Umbilical cord (tissue), 2 donors: ENCODE measurements around the gene RBM34. TPM values are rescaled to one million over a fixed set of nuclear protein-coding genes. Genes with fewer than 3 reads are reported as not detected.

Experiments
- DNase-seq: peaks from one replicate; pipeline ENCODE4 v3.0.0-alpha.2; 2015; ENCODE audit warnings: low spot score
- total RNA-seq: library from RNA; depleted of rRNA; stranded (reverse); fragments of >200 nt; gene quantifications from one replicate; pipeline ENCODE4 v1.2.3, GENCODE V29; 2014; ENCODE audit warnings: low replicate concordance; ENCODE audit not compliant: insufficient read depth

RBM34 gene
- total RNA-seq, 1 donor from 2014 or later = 36.6 TPM

DNA sequence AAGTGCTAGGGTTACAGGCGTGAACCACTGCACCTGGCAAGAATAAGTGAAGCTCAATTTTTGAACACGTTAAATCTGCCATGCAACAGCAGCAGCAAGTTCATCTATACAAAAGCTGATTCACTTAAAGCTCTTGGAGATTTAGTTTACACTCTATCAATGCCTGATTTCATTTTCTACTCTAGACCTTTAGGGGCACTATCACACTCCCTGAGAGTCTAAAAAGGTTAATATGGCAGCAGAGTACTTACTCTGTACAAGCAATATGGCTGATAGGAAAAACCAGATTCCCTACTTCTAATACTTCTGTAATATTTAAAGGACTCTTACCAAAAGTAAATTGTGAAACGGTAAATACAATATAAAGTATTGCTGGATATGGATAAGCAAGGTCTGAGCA, 4.8 kb downstream of the RBM34 start:
- no peak for DNase-seq

DNA sequence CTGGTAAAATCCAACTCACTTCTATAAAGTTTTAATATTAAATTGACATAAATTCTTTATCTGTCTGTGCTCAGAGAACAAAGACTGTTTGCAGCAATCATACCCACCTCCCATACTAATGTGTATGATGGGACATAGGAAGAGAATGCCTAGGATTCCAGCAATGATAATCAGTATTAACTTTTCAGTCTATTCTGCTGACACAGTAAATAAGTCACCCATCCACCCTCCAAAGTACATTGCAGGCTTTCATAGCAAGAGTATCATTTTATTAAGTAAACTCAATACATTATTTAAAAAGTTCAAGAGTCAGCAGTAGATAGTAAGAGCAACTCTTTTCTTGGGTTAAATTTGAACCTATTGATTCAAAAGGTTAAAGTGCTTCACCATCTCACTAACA, 8.8 kb downstream of the RBM34 start:
- no peak for DNase-seq

DNA sequence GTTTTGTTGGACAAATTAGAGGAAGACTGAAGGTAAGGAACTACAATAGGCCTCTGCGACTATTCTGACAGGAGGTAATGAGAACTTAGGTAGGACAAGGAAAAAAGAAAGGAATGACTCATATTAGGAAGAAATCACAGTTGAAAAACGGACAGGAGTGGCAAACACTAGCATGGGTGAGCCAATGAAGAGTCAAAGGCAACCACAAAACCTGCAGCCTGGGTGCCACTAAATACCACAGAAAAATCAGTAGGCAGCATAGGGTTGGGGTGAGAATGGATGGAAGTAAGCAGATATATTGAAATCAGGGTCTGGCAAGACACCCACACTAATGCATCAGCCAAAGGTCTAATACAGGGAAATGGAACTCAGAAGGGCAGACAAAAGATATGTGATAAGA, 10.0 kb downstream of the RBM34 start:
- no peak for DNase-seq

DNA sequence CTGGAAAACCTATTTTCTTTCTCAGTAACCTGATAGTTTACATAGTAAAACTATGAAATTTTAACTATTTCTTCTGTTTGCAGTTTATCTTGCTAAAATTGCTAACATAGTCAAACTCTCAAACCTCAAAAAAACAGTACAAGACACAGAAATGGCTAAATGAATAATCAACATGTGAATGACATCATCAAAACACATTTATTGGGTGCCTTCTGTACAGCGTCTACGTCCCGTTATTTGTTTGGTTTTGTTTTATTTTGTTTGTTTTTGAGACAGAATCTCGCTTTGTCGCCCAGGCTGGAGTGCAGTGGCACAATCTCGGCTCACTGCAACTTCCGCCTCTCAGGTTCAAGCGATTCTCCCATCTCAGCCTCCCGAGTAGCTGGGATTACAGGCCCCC, 11.2 kb downstream of the RBM34 start:
- no peak for DNase-seq

DNA sequence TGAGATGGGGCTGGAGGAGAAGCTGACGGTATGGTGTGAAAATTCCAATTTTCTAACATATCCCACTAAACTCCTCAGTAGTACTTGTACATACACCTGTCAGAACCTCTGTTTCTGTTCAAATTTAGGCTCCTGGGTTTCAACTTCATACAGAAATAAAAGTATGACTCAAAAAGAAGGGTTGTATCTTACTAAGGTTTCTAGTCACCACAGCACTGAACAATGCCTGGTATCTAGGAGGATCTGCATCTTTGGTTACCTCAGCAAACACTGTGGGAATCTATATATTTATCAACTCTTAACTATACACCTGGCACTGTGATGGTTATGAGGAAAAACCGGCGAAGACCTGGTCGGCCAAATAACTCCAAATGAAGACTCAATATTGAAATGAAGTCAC, 13.8 kb downstream of the RBM34 start:
- DNase-seq = no peak

DNA sequence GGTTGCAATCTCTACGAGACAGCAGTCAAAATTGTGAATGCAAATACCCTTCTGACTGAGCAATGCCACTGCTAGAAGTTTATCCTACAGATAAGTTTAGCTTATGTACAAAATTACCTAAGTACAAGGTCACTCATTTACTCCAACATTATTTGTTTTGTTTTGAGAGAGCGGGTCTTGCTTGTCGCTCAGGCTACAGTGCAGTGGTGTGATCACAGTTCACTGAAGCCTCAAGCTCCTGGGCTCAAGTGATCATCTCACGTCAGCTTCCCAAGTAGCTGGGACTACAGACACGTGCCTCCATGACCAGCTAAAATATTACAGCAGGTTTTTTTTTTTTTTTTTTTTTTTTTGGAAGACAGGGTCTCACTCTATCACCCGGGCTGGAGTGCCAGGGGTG, 15.4 kb downstream of the RBM34 start:
- no peak for DNase-seq

DNA sequence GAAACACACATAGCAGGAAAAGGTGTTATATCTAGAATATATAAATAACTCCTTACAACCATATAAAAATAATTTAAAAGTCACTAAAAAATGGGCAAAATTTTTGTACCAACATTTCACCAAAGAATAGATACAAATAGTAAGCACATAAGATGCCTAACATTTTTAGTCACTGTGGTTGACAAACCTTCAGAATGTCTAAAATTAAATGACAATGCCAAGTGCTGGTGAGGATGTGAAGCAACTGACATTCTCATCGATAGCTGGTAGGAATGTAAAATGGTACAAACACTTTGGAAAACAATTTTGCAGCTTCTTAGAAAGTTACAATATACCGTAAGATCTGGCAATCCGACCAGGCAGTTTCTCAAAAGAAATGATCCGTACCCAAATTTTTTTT, 18.1 kb downstream of the RBM34 start:
- DNase-seq = no peak

DNA sequence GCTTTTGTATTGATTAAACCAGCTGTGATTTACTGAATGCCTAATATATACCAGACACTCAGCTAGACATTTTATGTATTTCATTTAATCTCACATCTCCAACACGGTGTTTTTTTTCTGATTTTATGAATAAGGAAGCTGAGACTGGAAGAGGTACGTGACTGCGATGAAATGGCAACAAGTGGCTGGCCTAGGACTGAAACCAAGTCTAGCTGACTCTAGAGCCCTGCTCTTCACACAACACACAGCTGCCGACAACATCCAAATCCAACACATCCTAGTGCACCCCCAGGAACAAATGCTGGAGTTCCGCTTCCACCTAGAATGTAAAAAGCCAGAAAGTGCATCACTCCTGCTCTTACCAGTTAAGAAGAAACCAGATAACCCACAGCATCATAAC, 21.7 kb downstream of the RBM34 start:
- no peak for DNase-seq

DNA sequence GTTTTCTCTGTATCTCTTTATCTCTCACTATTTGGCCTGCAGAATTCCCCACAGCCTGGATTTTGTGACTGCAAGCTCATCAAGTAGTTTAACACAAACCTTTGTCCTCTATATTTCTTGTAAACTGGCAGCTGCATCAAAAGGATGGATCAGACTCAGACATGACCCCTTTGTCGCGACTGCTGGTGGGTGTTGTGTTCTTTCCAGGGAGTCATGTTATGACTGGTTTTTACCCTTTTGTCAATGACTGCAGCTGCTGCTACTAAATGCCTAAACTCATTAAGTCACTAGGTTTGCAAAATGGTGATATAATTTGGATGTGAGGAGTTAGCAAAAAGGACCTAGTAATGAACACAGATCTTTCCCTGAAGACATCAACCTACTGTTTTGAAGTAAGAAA, 22.2 kb downstream of the RBM34 start:
- DNase-seq = no peak

DNA sequence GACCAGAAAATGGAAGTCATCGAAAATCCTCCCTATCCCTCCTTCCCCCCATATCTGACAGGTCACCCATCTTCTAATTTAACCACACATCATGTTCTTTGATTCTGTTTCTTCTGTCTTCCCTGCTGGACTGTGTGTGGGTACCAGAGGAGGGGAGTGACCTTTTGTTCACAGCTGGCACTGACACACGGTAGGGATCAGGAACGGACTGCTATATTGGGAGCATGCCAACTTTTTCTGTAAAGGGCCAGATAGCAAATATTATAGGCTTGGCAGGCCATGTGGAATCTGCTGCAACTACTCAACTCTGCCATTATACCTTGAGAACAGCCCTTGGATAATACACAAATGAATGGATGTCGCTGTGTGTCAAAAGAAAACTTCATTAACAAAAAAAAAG, 24.9 kb downstream of the RBM34 start:
- DNase-seq = no peak

DNA sequence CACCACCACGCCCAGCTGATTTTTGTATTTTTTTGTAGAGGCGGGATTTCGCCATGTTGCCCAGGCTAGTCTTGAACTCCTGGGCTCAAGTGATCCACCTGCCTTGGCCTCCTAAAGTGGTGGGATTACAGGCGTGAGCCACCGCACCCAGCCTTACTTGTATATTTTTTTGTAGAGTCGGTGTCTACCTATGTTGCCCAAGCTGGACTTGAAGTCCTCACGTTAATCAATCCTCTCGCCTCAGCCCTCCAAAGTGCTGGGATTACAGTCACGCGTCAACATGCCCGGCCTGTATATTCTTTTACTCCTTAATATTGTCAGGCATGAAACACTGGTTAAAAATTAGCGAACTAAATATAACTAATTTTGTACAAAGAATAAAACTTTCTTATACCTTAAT, 26.9 kb downstream of the RBM34 start:
- no peak for DNase-seq

DNA sequence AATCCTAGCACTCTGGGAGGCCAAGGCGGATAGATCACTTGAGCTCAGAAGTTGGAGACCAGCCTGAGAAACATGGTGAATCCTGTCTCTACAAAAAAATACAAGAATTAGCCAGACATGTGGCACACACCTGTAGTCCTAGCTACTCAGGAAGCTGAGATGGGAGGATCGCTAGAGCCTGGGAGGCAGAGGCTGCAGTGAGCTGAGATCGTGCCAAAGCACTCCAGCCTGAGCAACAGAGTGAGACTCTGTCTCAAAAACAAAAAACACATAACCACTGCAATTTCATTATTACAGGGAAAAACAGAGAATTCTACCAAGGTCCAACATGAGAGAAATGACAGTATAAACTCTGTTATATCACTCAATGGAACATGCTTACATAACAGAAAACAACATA, 28.0 kb downstream of the RBM34 start:
- no peak for DNase-seq

DNA sequence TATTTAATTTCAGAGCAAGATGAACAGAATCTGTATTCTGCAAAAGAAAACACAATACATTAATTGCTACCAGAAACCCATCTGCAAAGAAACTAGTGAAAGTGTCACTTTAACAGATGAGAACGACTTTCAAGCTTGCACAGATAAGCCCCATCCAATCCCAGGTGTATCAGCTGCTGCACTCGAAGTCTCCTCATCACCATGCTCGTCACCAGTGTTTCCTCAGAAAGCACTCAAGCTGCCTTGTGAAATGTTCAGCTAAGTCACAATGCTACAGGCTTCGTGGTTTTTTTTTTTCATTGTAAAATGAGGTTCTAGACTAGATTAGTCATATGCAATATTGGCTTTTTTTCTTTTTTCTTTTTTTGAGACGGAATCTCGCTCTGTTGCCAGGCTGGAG, 29.1 kb downstream of the RBM34 start:
- no peak for DNase-seq

DNA sequence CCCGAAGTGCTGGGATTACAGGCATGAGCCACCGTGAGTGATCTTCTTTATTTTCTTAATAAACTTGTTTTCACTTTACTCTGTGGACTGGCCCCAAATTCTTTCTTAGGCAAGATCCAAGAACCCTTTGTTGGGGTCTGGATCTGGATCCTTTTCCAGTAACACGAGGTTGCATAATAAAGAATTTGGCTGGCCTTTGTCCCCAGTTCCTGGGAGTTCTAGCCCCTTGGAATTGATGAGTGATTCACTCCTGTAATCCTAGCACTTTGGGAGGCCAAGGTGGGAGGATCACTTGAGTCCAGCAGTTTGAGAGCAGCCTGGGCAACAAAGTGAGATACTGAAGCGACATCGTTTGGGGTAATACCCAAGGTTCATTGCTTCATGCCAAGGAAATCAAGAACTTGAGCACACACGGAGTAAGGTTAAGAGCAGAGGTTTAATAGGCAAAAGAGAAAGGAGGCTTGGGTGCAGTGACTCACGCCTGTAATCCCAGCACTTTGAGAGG, 30.2 kb downstream of the RBM34 start:
- no peak for DNase-seq

DNA sequence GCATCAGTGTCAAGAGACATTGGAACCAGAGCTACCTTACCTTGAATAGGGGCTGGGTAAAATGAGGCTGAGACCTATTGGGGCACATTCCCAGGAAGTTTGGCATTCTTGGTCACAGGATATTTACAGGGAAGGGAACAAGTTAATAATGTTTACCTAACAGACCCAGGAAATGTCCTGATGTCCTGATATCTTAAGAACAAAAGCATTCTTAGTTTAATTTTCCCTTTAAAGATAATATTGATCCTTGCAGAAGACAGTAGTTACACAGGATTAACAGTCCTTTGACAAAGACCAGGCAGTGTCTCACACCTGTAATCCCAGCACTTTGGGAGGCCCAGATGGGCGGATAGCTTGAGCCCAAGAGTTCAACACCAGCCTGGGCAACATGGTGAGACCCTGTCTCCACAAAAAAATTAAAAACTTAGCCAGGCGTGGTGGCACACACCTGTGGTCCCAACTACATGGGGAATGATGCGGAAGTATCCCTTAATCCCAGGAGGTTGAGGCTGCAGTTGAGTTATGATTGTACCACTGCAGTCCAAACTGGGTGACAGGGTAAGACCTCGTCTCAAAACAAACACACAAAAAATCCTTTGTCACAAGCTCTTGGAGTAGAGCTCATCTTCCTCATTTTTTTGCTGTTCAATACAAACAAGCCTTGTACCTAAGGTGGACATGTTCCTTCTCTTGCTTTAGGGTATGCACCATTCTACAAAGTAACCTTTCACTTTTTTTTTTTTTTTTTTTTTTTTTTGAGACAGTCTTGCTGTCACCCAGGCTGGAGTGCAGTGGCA, 31.1 kb downstream of the RBM34 start:
- DNase-seq = no peak

DNA sequence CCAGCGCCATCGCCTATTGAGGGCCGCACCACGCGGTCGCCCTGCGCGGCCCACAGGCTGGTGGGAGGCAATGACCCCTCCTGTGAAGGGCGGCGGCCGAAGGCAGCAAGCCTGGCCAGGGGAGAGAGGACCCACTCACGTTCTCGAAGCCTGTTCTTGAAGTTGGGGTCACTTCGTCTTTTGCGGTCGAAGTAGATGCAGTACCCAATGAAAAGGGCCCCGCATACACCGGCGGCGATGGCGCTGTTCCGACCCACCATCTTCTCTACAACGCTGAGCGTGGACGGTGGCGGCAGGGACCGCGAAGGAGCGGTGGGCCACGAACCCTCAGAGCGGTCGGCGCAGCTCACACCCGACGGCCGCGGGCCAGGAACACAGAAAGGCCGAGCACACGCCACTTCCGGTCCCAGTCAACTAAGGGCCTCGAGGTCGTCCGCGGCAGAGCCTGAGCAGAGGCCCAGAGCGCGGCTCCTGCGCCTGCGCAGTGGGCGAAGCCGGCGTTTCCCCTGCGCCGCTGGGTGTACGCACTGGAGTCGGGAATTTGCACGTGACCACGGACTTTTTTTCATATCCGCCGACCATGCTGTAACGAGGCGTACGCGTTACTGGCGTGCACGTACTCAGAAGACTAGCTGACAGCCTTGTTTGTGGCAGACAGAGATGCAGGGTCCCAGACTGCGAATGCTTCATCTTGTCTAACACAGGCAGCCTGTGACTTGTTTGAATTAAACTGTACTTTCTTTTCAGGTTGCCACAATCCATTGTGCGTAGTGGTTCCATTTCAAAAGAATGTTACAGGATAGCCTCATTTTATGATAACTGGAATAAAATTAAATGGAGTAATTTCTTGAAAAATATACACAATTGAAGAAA, 32.4 kb downstream of the RBM34 start, which contains the start of gene TOMM20:
TSS of gene TOMM20 (minus strand) at position 382 of the 873 bp plus-strand sequence. CDS start at position 260, 122 bp downstream.
- peak; percentile 99 for DNase-seq

DNA sequence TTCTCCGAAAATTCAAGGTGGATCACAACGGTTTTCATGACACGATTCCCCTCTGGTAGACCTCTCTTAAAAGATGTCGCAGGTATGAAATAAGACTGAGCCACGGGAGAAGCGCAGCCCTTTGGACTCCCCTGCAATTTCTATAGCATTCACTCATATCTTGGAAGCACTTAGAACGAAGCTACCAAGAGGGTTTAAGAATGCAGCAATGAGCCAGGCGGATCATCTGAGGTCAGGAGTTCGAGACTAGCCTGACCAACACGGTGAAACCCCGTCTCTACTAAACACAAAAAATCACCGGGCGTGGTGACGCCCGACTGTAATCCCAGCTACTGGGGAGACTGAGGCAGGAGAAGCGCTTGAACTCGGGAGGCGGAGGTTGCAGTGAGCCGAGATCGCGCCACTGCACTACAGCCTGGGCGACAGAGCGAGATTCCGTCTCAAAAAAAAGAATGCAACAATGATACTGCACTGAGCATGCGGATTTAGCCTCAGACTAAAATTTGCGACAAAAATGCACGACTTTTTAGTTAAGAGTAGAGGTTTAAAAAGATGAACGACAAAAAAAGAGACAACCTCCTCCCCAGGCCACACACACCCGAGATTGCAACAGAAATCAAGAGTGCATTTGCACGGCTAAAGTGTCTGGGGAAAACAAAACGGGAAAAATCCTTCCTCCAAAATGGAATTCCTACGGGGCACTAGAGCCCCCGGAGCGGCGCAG, 33.2 kb downstream of the RBM34 start:
- no peak for DNase-seq

DNA sequence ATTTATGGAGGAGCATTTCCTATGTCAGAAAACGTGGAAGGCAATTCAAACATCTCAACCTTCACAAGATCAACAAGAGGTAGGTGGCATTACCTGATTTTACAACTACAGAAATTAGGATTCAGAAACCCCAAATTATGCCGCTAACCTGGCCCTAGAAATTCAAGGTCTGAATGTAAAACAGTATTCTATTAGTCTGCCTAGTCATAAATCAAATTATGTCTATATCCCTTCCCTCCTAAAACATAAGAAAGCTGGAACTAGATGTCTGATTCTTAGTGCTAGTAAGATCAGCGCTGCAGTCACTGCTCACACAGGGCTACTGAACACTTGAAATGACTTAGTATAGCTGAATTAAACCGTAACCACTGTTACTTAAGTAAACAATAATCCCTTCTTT, 33.8 kb downstream of the RBM34 start:
- no peak for DNase-seq

DNA sequence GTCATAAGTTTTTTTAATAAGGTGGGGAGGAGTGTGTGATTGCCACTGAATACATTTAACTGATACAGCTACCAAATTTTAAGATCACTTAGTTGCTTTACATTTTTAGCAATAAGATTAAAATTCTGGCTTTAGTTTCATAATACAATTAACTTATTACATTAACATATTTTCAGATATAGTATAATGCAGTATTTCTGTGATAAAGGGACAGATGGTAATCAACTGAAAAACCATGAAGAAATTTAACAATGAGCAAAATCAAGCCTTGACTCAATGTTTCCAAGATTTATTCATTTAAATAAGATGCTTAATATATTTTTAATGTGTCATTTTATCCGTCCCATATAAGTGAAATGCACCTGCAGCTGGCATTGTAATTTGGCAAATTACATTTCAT, 36.4 kb downstream of the RBM34 start:
- DNase-seq = no peak

DNA sequence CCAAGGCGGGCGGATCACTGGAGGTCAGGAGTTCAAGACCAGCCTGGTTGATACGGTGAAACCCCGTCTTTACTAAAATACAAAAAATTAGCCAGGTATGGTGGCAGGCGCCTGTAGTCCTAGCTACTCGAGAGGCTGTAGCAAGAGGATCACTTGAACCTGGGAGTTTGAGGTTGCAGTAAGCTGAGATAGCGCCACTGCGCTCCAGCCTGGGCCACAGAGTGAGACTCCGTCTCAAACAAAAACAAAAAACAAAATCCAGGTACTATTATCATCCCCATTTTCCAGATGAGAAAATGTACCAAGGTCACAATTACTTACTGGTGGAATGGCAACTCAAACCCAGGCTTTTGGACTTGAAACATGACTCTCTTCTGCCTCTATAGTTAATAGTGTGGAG, 36.9 kb downstream of the RBM34 start:
- no peak for DNase-seq

DNA sequence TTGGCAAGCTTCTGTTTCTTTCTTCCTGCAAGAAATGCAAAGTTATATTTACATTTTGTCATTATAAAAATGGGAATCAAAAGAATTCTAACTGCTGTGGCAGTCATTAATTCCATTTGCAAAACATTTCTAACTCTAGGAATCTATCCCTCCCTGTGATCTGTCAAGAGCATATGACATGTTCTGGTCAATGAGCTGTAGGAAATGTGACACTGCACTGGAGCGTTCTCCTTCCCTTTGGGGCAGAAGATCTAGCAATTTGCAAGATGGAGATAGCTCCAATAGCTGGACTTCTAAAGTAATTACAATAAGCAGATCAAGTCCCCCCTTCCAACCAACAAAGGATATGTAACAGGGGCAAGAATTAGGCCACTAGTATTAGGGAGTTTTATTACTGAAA, 38.7 kb downstream of the RBM34 start:
- DNase-seq = no peak
